Fibroblast of pulmonary artery (primary cell): ENCODE data around the gene LRRC26.

Source experiments
- DNase-seq: peaks from one replicate; pipeline ENCODE4 v3.0.0-alpha.2; 2010; ENCODE audit warnings: low read depth
- H3K4me3 ChIP-seq: replicated peaks from 2 replicates; pipeline ENCODE4 v1.5.1; 2011; ENCODE audit warnings: low read depth, mild to moderate bottlenecking, control low read depth, low read length, moderate library complexity
- CTCF ChIP-seq: IDR thresholded peaks from 2 replicates; pipeline ENCODE4 v1.5.1; 2011; ENCODE audit warnings: mild to moderate bottlenecking, control low read depth, low read length, inconsistent platforms; ENCODE audit errors: missing control alignments

LRRC26 gene

DNA sequence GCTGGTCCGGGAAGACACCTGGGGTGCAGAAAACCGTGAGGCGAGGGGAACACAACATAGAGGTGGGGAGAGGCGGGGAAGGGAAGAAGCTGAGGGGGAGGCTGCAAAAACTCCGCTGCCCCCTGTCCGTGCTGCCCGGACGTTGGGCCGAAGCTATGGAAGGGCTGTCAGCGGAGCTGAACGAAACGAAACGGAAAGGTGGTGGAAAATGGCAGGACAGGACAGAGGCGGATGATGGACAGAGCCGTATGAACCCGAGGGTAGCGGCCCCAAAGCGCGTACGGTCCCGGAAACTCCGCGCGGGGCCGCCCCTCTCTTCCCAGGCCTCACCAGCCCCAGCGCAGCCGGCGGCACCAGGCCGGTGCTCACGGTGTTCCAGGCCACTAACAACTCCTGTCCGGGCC, 18.2 kb upstream of the LRRC26 start:
- H3K4me3 ChIP-seq: peak overlapping the region; percentile 94
- TF ChIP-seq CTCF: no peak
- DNase-seq: no peak

DNA sequence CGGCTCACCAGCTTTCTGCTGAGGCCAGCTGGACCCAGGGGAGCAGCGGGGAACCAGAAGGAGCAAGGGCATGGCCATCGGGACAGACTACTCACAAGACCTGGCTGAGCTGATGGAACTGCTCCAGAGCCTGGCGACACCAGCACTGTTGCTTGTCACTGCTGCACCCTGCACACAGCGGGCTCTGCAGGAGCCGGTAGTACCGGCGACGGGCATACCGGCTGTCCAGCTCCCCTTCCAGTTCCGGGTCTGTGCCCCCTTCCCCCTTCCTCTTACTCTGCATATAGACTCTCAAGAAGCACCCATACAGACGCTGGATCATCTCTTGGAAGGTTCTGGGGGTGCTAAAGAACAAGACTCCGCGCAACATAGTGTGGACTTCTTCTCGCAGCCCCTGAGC, 17.5 kb upstream of the LRRC26 start:
- DNase-seq: no peak
- TF ChIP-seq CTCF: no peak
- peak overlapping the region; percentile 94 for H3K4me3 ChIP-seq

DNA sequence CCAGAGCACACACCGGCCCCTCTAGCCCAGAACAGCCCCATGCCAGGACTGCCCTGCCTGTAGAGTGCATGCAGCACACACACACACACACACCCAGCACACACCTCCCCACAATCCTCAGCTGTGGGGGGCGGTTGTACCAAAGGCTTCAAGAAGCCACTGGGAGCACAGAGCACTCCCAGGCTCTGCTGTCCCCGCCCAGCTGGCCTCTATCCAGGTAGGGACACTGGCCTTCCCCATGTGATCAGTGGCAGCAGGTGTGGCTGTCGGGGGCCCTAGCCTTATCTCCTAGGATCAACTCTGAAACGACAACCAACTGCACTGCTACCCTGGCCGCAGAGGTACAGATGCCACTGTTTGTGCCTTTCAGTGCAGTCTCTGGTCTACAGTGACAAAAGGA, 16.5 kb upstream of the LRRC26 start:
- no peak for DNase-seq
- no peak overlapping the region for H3K4me3 ChIP-seq
- TF ChIP-seq CTCF: no peak

- H3K4me3 ChIP-seq: no peak overlapping the region
- no peak for TF ChIP-seq CTCF
- DNase-seq: no peak
Measured at GRCh38 chr9:137185921-137186320, 16.1 kb upstream of the LRRC26 start.

GRCh38 chr9:137184881-137185660, 15.2 kb upstream of the LRRC26 start:
- TF ChIP-seq CTCF: no peak
- DNase-seq: no peak
- no peak overlapping the region for H3K4me3 ChIP-seq

GRCh38 chr9:137183980-137184595, 14.2 kb upstream of the LRRC26 start:
- TF ChIP-seq CTCF: no peak
- DNase-seq: no peak
- no peak overlapping the region for H3K4me3 ChIP-seq

DNA sequence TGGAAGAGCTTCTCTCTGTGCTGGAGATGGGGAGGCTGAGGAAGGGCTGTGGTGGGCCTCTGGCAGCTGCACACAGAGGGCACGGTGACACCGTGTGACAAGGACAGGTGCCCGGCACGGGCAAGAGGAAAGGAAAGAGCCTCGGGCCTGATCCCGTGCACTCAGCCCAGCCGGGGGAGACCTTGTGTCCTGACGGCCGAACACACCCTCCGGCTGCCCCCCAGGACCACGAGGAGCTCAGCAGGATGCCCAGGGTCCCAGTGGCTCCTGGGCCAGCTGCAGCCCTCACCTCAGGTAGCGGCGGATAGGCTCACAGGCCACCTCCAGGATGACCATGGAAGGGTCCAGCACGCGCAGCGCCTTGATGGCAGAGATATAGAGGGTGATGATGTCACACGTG, 13.0 kb upstream of the LRRC26 start:
- H3K4me3 ChIP-seq: no peak overlapping the region
- no peak for TF ChIP-seq CTCF
- no peak for DNase-seq
